ENCODE results near the gene ZNF644. TPM values are rescaled to one million over a fixed set of nuclear protein-coding genes. Genes with fewer than 3 reads are reported as not detected.
"Not testable (repeated sequence)": the region's sequence is repeated elsewhere in the genome, so short reads cannot be mapped to it uniquely, and the experiment has no call there.

The ZNF644 gene
- total RNA-seq, 4 donors from 2014 or later, result 30.5 to 61.7 (median 34.6) TPM

DNA sequence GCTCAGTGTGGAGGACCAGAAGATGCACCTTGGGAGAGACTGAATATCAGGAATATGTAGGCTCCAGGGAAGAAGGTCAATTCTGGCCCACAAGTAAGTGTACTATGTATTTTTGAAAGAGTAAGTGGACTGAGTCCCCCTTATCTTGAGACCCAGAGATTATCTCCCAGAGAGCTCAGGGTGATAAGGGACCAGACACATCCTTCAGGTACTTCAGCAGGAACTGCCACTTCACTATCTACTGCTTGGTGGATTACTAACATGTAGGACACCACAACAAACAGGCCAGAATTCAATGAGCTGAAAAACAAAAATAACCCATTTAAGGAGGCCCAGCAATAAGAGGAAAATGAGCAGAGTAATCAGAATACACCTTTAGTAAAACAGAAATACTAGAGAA lies 119.2 kb downstream of the ZNF644 start:
- Histone ChIP-seq H3K36me3 (peaks cover 0 to 3% of the 10 kb centered on the region in 2 donors), H3K27me3 (no peaks in the 10 kb centered on the region), H3K4me3 (no peak overlapping the region), H3K9me3 (no peaks in the 10 kb centered on the region), H3K27ac (no peak overlapping the region), H3K4me1 (no peaks in the 10 kb centered on the region)
- in situ Hi-C loops (cut with MboI; ENCODE audit: low sequenced_read_pairs in 4 of 4), result no loop called here
- DNase-seq (no peak), ATAC-seq (no peak)
- TF ChIP-seq, protein P1, sequence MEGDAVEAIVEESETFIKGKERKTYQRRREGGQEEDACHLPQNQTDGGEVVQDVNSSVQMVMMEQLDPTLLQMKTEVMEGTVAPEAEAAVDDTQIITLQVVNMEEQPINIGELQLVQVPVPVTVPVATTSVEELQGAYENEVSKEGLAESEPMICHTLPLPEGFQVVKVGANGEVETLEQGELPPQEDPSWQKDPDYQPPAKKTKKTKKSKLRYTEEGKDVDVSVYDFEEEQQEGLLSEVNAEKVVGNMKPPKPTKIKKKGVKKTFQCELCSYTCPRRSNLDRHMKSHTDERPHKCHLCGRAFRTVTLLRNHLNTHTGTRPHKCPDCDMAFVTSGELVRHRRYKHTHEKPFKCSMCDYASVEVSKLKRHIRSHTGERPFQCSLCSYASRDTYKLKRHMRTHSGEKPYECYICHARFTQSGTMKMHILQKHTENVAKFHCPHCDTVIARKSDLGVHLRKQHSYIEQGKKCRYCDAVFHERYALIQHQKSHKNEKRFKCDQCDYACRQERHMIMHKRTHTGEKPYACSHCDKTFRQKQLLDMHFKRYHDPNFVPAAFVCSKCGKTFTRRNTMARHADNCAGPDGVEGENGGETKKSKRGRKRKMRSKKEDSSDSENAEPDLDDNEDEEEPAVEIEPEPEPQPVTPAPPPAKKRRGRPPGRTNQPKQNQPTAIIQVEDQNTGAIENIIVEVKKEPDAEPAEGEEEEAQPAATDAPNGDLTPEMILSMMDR (IDR thresholded peaks at IDR 0.05 in 4 of 5, conservative IDR thresholded peaks at IDR 0.05 in 1 of 5), result no peak
- TF ChIP-seq POLR2A (IDR thresholded peaks at IDR 0.05), result no peak
- intact Hi-C loops (cut with DNase I; ENCODE audit: low total_unique reads), result no loop called here

DNA sequence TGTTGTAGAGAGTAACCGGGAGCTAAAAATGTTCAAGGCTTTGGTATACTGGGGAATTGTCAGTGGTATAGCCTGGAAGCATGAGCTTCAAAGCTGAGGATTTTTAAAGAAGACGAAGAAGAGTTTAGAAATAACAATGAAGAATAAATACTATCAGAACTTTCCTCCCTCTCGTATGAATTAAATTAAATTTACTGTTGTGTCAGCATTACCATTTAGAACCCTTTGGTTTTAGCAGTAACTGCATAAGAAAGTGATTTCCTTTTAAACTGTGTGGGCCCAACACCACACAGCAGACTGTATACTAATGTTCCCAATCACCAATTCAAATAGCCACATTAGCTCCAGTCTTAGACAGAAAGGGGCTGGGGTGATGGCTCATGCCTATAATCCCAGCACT lies 122.6 kb downstream of the ZNF644 start:
- no peak for ATAC-seq
- H3K27me3 ChIP-seq, result no peaks in the 10 kb centered on the region
- in situ Hi-C loops (cut with MboI; ENCODE audit: low sequenced_read_pairs in 4 of 4), result no loop called here

DNA sequence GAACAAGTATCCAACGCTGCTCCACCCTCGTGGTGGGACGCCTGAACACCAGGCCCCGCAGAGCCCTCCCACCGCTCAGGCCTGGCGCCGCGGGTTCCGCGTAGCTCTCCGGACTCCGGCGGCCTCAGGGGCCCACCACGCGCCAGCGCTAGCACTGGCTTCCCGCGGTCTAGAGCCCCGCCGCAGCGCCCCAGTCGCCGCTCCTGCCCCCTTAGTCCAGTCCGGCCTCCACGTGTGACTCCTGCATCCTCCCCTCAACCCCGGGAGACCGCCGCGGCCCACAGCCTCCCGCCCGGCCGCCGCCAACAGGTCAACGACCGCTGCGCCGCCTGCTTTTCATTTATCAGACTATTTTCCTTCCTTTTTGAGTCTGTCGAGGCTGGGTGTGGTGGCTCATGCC lies 128.2 kb downstream of the ZNF644 start:
- H3K4me3 ChIP-seq; DNase-seq; H3K27me3 ChIP-seq; intact Hi-C loops (cut with DNase I; ENCODE audit: low total_unique reads); ATAC-seq; H3K27ac ChIP-seq; H3K9me3 ChIP-seq; H3K36me3 ChIP-seq; H3K4me1 ChIP-seq; in situ Hi-C loops (cut with MboI; ENCODE audit: low sequenced_read_pairs in 4 of 4): not testable (repeated sequence)

More for the DNA sequence above, 122.6 kb downstream of the ZNF644 start:
- no peaks in the 10 kb centered on the region for H3K4me1 ChIP-seq
- H3K27ac ChIP-seq, result no peak overlapping the region
- H3K36me3 ChIP-seq, result peaks cover 0 to 3% of the 10 kb centered on the region in 2 donors
- TF ChIP-seq, protein P1 (IDR thresholded peaks at IDR 0.05 in 4 of 5, conservative IDR thresholded peaks at IDR 0.05 in 1 of 5), result no peak
- TF ChIP-seq POLR2A (IDR thresholded peaks at IDR 0.05), result no peak
- intact Hi-C loops (cut with DNase I; ENCODE audit: low total_unique reads), result no loop called here
- no peak overlapping the region for H3K4me3 ChIP-seq
- H3K9me3 ChIP-seq, result no peaks in the 10 kb centered on the region
- DNase-seq, result no peak

DNA sequence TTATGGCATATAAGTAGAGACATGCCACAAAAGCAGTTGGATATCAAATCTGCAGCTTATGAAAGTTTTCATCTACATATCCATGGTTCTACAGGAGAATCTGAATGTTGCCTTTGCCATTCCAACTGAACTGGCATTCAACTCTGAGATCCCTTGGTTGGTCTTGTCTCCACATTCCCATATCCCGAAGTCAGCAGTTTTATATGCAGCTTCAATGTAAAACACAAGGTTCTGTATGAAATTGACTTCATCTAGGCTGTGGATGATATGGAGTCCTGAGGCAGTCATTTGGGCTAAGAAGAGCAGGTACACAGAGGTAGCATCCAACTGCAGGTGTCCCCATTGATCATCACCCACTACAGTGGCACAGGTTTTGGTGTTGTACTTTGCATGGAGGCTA lies 129.0 kb downstream of the ZNF644 start:
- ATAC-seq; H3K4me1 ChIP-seq; H3K27ac ChIP-seq; DNase-seq; H3K9me3 ChIP-seq; H3K36me3 ChIP-seq; intact Hi-C loops (cut with DNase I; ENCODE audit: low total_unique reads); H3K27me3 ChIP-seq; in situ Hi-C loops (cut with MboI; ENCODE audit: low sequenced_read_pairs in 4 of 4); H3K4me3 ChIP-seq: not testable (repeated sequence)

DNA sequence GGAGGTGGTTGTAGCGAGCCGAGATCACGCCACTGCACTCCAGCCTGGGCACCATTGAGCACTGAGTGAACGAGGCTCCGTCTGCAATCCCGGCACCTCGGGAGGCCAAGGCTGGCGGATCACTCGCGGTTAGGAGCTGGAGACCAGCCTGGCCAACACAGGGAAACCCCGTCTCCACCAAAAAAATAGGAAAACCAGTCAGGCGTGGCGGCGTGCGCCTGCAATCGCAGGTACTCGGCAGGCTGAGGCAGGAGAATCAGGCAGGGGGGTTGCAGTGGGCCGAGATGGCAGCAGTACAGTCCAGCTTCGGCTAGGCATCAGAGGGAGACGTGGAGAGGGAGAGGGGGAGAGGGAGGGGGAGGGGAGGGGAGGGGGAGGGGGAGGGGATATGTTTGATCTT lies 129.6 kb downstream of the ZNF644 start:
- in situ Hi-C loops (cut with MboI; ENCODE audit: low sequenced_read_pairs in 4 of 4); H3K27me3 ChIP-seq; intact Hi-C loops (cut with DNase I; ENCODE audit: low total_unique reads); H3K27ac ChIP-seq; H3K9me3 ChIP-seq; DNase-seq; ATAC-seq; H3K4me3 ChIP-seq; H3K36me3 ChIP-seq; H3K4me1 ChIP-seq: not testable (repeated sequence)

DNA sequence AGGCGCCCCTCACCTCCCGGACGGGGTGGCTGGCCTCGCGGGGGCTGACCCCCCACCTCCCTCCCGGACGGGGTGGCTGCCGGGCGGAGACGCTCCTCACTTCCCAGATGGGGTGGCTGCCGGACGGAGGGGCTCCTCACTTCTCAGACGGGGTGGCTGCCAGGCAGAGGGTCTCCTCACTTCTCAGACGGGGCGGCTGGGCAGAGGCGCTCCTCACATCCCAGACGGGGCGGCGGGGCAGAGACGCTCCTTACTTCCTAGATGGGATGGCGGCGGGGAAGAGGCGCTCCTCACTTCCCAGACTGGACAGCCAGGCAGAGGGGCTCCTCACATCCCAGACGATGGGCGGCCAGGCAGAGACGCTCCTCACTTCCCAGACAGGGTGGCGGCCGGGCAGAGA lies 130.1 kb downstream of the ZNF644 start:
- ATAC-seq; H3K4me3 ChIP-seq; in situ Hi-C loops (cut with MboI; ENCODE audit: low sequenced_read_pairs in 4 of 4); H3K27ac ChIP-seq; DNase-seq; H3K36me3 ChIP-seq; H3K9me3 ChIP-seq; intact Hi-C loops (cut with DNase I; ENCODE audit: low total_unique reads); H3K27me3 ChIP-seq; H3K4me1 ChIP-seq: not testable (repeated sequence)

DNA sequence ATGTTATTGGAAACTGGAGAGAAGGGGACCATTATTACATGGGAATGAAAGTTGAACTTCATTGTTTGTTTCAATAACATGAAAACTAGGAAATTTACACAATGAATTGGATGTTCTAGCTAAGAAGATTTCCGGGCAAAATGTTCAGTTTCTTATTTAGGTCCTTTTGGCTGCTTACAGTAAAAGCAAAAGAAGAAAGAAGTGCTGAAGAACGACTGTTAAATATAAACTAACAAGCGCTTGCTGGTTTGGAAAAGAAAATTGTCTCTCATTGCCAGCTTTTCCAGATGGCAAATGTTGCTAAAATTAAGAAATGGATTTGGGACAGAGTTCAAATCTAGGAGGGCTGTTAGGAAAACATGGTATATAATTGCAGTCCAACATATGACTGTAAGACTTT lies 139.6 kb downstream of the ZNF644 start:
- in situ Hi-C loops (cut with MboI; ENCODE audit: low sequenced_read_pairs in 4 of 4) (no loop called here), intact Hi-C loops (cut with DNase I; ENCODE audit: low total_unique reads) (no loop called here)
- Histone ChIP-seq H3K4me1 (no peaks in the 10 kb centered on the region), H3K9me3 (peaks cover 0 to 12% (median 4%) of the 10 kb centered on the region in 3 donors), H3K4me3 (no peak overlapping the region), H3K36me3 (no peaks in the 10 kb centered on the region), H3K27ac (no peak overlapping the region), H3K27me3 (no peaks in the 10 kb centered on the region)
- TF ChIP-seq POLR2A (IDR thresholded peaks at IDR 0.05), result no peak
- TF ChIP-seq, protein P1 (IDR thresholded peaks at IDR 0.05 in 4 of 5, conservative IDR thresholded peaks at IDR 0.05 in 1 of 5), result no peak
- DNase-seq, result no peak
- no peak for ATAC-seq

Measured in gastrocnemius medialis (tissue), 4 donors.